IPS-15b (cell line): ENCODE measurements around the gene SIL1.
"Not testable (repeated sequence)": the region's sequence is repeated elsewhere in the genome, so short reads cannot be mapped to it uniquely, and the experiment has no call there.

ENCODE experiments used
- H3K27me3 ChIP-seq: one replicate; pipeline ENCODE4 v1.6.1; 2013; ENCODE audit warnings: low read length; ENCODE audit not compliant: control insufficient read depth, insufficient read depth
- H3K36me3 ChIP-seq: one replicate; pipeline ENCODE4 v1.6.1; 2013; ENCODE audit warnings: low read length; ENCODE audit not compliant: control insufficient read depth, insufficient read depth
- H3K4me1 ChIP-seq: one replicate; pipeline ENCODE4 v1.6.1; 2013; ENCODE audit warnings: mild to moderate bottlenecking, low read length; ENCODE audit not compliant: control insufficient read depth, insufficient read depth
- H3K4me3 ChIP-seq: one replicate; pipeline ENCODE4 v1.5.1; 2013; ENCODE audit warnings: low read depth, low read length
- H3K9ac ChIP-seq: one replicate; pipeline ENCODE4 v1.6.1; 2013; ENCODE audit warnings: low read depth, mild to moderate bottlenecking, low read length
- H3K9me3 ChIP-seq: one replicate; pipeline ENCODE4 v1.6.1; 2013; ENCODE audit warnings: mild to moderate bottlenecking, low read length; ENCODE audit not compliant: control insufficient read depth, insufficient read depth

Gene SIL1

GRCh38 chr5:139182528-139183296 lies 15.5 kb downstream of the SIL1 start:
- Histone ChIP-seq H3K9me3 (no peaks in the 10 kb centered on the region), H3K4me3 (no peak overlapping the region), H3K27me3 (no peaks in the 10 kb centered on the region), H3K36me3 (no peaks in the 10 kb centered on the region), H3K9ac (no peak overlapping the region), H3K4me1 (no peaks in the 10 kb centered on the region)

- Histone ChIP-seq H3K36me3 (no peaks in the 10 kb centered on the region), H3K9ac (no peak overlapping the region), H3K4me3 (no peak overlapping the region), H3K9me3 (no peaks in the 10 kb centered on the region), H3K4me1 (no peaks in the 10 kb centered on the region), H3K27me3 (no peaks in the 10 kb centered on the region)
These were observed 16.2 kb downstream of the SIL1 start for GRCh38 chr5:139181835-139182452.

GRCh38 chr5:139181322-139181730 lies 16.8 kb downstream of the SIL1 start:
- H3K4me3 ChIP-seq, result no peak overlapping the region
- H3K4me1 ChIP-seq, result no peaks in the 10 kb centered on the region
- no peaks in the 10 kb centered on the region for H3K9me3 ChIP-seq
- no peak overlapping the region for H3K9ac ChIP-seq
- no peaks in the 10 kb centered on the region for H3K27me3 ChIP-seq
- H3K36me3 ChIP-seq, result no peaks in the 10 kb centered on the region

- H3K27me3 ChIP-seq, result no peaks in the 10 kb centered on the region
- H3K36me3 ChIP-seq, result no peaks in the 10 kb centered on the region
- no peaks in the 10 kb centered on the region for H3K4me1 ChIP-seq
- no peak overlapping the region for H3K4me3 ChIP-seq
- H3K9me3 ChIP-seq, result no peaks in the 10 kb centered on the region
- no peak overlapping the region for H3K9ac ChIP-seq
These were observed 17.3 kb downstream of the SIL1 start for GRCh38 chr5:139180850-139181249.

GRCh38 chr5:139179778-139180513 lies 18.2 kb downstream of the SIL1 start:
- not testable (repeated sequence) for H3K9ac ChIP-seq, H3K36me3 ChIP-seq, H3K9me3 ChIP-seq, H3K4me1 ChIP-seq, H3K27me3 ChIP-seq, H3K4me3 ChIP-seq

GRCh38 chr5:139178935-139179334 lies 19.2 kb downstream of the SIL1 start:
- H3K9ac ChIP-seq, result no peak overlapping the region
- no peaks in the 10 kb centered on the region for H3K4me1 ChIP-seq
- H3K36me3 ChIP-seq, result no peaks in the 10 kb centered on the region
- H3K9me3 ChIP-seq, result no peaks in the 10 kb centered on the region
- no peak overlapping the region for H3K4me3 ChIP-seq
- no peaks in the 10 kb centered on the region for H3K27me3 ChIP-seq

GRCh38 chr5:139178589-139178917 lies 19.6 kb downstream of the SIL1 start:
- no peak overlapping the region for H3K9ac ChIP-seq
- H3K36me3 ChIP-seq, result no peaks in the 10 kb centered on the region
- H3K27me3 ChIP-seq, result no peaks in the 10 kb centered on the region
- H3K4me3 ChIP-seq, result no peak overlapping the region
- no peaks in the 10 kb centered on the region for H3K9me3 ChIP-seq
- no peaks in the 10 kb centered on the region for H3K4me1 ChIP-seq

GRCh38 chr5:139177809-139178588 lies 20.2 kb downstream of the SIL1 start:
- Histone ChIP-seq H3K9me3 (no peaks in the 10 kb centered on the region), H3K36me3 (no peaks in the 10 kb centered on the region), H3K4me3 (no peak overlapping the region), H3K27me3 (no peaks in the 10 kb centered on the region), H3K9ac (no peak overlapping the region), H3K4me1 (no peaks in the 10 kb centered on the region)

- H3K4me1 ChIP-seq, H3K36me3 ChIP-seq, H3K9me3 ChIP-seq, H3K27me3 ChIP-seq, H3K9ac ChIP-seq, H3K4me3 ChIP-seq: not testable (repeated sequence)
These were observed 20.9 kb downstream of the SIL1 start for GRCh38 chr5:139177281-139177680.

- H3K27me3 ChIP-seq, H3K4me3 ChIP-seq, H3K9ac ChIP-seq: not testable (repeated sequence)
These were observed 23.8 kb downstream of the SIL1 start for GRCh38 chr5:139174382-139174781.

GRCh38 chr5:139171779-139172404 lies 26.3 kb downstream of the SIL1 start:
- H3K36me3 ChIP-seq, result no peaks in the 10 kb centered on the region
- H3K27me3 ChIP-seq, result no peaks in the 10 kb centered on the region
- H3K9me3 ChIP-seq, result no peaks in the 10 kb centered on the region
- peaks cover 5% of the 10 kb centered on the region for H3K4me1 ChIP-seq
- no peak overlapping the region for H3K9ac ChIP-seq
- H3K4me3 ChIP-seq, result no peak overlapping the region

More at GRCh38 chr5:139174382-139174781, 23.8 kb downstream of the SIL1 start:
- H3K36me3 ChIP-seq, H3K4me1 ChIP-seq, H3K9me3 ChIP-seq: not testable (repeated sequence)
